PC-3 (cell line): ENCODE results near the gene ELK1. TPM values are rescaled to one million over a fixed set of nuclear protein-coding genes. Genes with fewer than 3 reads are reported as not detected.

Experiments used
- ATAC-seq: fragments of 200-7000 bp; cut with Tn5 transposase; 2 replicates; pipeline ENCODE4 v1.9.1; 2020; ENCODE audit warnings: mild to moderate bottlenecking, moderate library complexity
- BruUV-seq: library from RNA; stranded (reverse); fragments of 400-500 nt; replicated peaks from 2 replicates; lab custom pipeline; 2021; lab: Mats Ljungman, UMichigan
- CTCF ChIA-PET: fragments of 300-600 bp; sonication (Branson Sonifier 250); formaldehyde crosslinking; loops from one replicate; lab custom pipeline; 2022; ENCODE audit warnings: antibody characterized with exemption; lab: Charles Lee
- POLR2A ChIA-PET: fragments of 300-600 bp; sonication (Branson Sonifier 250); formaldehyde crosslinking; loops from one replicate; lab custom pipeline; 2022; ENCODE audit warnings: antibody characterized with exemption; ENCODE audit not compliant: unreplicated experiment; lab: Charles Lee
- DNase-seq: peaks from one replicate; pipeline ENCODE4 v3.0.0-alpha.2; 2015
- H2AFZ ChIP-seq: fragments of 300-600 bp; sonication (generic); 2 replicates; pipeline ENCODE4 v1.6.0; 2016; ENCODE audit warnings: antibody characterized with exemption, low read length
- H3F3A ChIP-seq: fragments of 300-600 bp; sonication (generic); one replicate; pipeline ENCODE4 v1.6.0; 2017; ENCODE audit warnings: antibody characterized with exemption, low read length, control low read depth, mild to moderate bottlenecking; ENCODE audit not compliant: unreplicated experiment
- H3K27ac ChIP-seq: fragments of 300-600 bp; sonication (generic); 2 replicates; pipeline ENCODE4 v1.5.1; 2016; ENCODE audit warnings: mild to moderate bottlenecking, low read length
- H3K27me3 ChIP-seq: fragments of 300-600 bp; sonication (generic); 2 replicates; pipeline ENCODE4 v1.6.1; 2016; ENCODE audit warnings: low read length, mixed read lengths
- H3K36me3 ChIP-seq: fragments of 300-600 bp; sonication (generic); 2 replicates; pipeline ENCODE4 v1.6.1; 2016; ENCODE audit warnings: low read depth, mixed run types, low read length, mixed read lengths
- H3K4me1 ChIP-seq: fragments of 300-600 bp; sonication (generic); 2 replicates; pipeline ENCODE4 v1.5.1; 2016; ENCODE audit warnings: low read length; ENCODE audit not compliant: insufficient read depth
- H3K4me2 ChIP-seq: fragments of 300-600 bp; sonication (generic); 2 replicates; pipeline ENCODE4 v1.6.0; 2016; ENCODE audit warnings: low read length
- H3K4me3 ChIP-seq: fragments of 300-600 bp; sonication (generic); 2 replicates; pipeline ENCODE4 v1.5.1; 2016; ENCODE audit warnings: mild to moderate bottlenecking, low read length, mixed read lengths
- H3K79me2 ChIP-seq: fragments of 300-600 bp; sonication (generic); 2 replicates; pipeline ENCODE4 v1.6.1; 2017; ENCODE audit warnings: low read length, mixed read lengths
- H3K9ac ChIP-seq: fragments of 300-600 bp; sonication (generic); 2 replicates; pipeline ENCODE4 v1.6.0; 2016; ENCODE audit warnings: mild to moderate bottlenecking, low read length
- H3K9me2 ChIP-seq: fragments of 300-600 bp; sonication (generic); replicated peaks from 2 replicates; pipeline ENCODE4 v1.6.1; 2016; ENCODE audit warnings: mixed run types, low read length, mixed read lengths
- H3K9me3 ChIP-seq: fragments of 300-600 bp; sonication (generic); 2 replicates; pipeline ENCODE4 v1.6.1; 2016; ENCODE audit warnings: low read length, mixed read lengths
- H4K20me1 ChIP-seq: fragments of 300-600 bp; sonication (generic); 2 replicates; pipeline ENCODE4 v1.6.1; 2016; ENCODE audit warnings: low read length, mixed read lengths
- CTCF ChIP-seq: fragments of 300-600 bp; sonication (generic); conservative IDR thresholded peaks from 2 replicates; pipeline ENCODE4 v1.5.1; 2017; ENCODE audit warnings: antibody characterized with exemption, low read depth, mild to moderate bottlenecking, low read length
- EZH2 ChIP-seq: fragments of 300-600 bp; sonication (generic); IDR thresholded peaks from one replicate; pipeline ENCODE4 v1.6.1; 2017; ENCODE audit warnings: antibody characterized with exemption, mild to moderate bottlenecking, low read length; ENCODE audit not compliant: unreplicated experiment
- EZH2phosphoT487 ChIP-seq: fragments of 300-600 bp; sonication (generic); IDR thresholded peaks from 2 replicates; pipeline ENCODE4 v1.6.1; 2018; ENCODE audit warnings: mild to moderate bottlenecking, antibody characterized with exemption, low read length, borderline replicate concordance
- intact Hi-C: fragments of 100-400 bp; cut with micrococcal nuclease; formaldehyde crosslinking; loops from 2 replicates; pipeline ENCODE4 v1.9.0; 2023
- total RNA-seq: library from RNA; depleted of rRNA; stranded (reverse); fragments of >200 nt; gene quantifications from 2 replicates; pipeline ENCODE4 v1.2.3, GENCODE V29; 2014

ELK1 gene
- total RNA-seq, 1 experiment from 2014 or later, result 59.0 TPM

GRCh38 chrX:47597222-47597621 is 53.1 kb downstream of the ELK1 start:
- Histone ChIP-seq H3K9me3 (no peaks in the 10 kb centered on the region), H3K79me2 (no peaks in the 10 kb centered on the region), H3K9ac (no peak overlapping the region), H3K27ac (no peak overlapping the region), H2AFZ (no peak overlapping the region), H3K9me2 (no peaks in the 10 kb centered on the region), H3K4me3 (no peak overlapping the region), H3K36me3 (no peaks in the 10 kb centered on the region), H4K20me1 (no peaks in the 10 kb centered on the region), H3K4me1 (no peaks in the 10 kb centered on the region), H3K4me2 (no peak overlapping the region), H3K27me3 (no peaks in the 10 kb centered on the region), H3F3A (no peaks in the 10 kb centered on the region)
- TF ChIP-seq CTCF, result no peak
- no peak for TF ChIP-seq EZH2
- TF ChIP-seq EZH2phosphoT487, result no peak
- ATAC-seq, result no peak
- ChIA-PET CTCF (no interaction called here), POLR2A (no interaction called here)
- no peak for DNase-seq
- no TSS peak for BruUV-seq
- intact Hi-C loops, result no loop called here

- H3K9me2 ChIP-seq, result no peaks in the 10 kb centered on the region
- no peak overlapping the region for H3K27ac ChIP-seq
- H3K4me2 ChIP-seq, result no peak overlapping the region
- no peaks in the 10 kb centered on the region for H4K20me1 ChIP-seq
- no peak for DNase-seq
- H3K4me1 ChIP-seq, result no peaks in the 10 kb centered on the region
- intact Hi-C loops, result no loop called here
- H3K9ac ChIP-seq, result no peak overlapping the region
- POLR2A ChIA-PET, result no interaction called here
- no peaks in the 10 kb centered on the region for H3K79me2 ChIP-seq
- TF ChIP-seq EZH2, result no peak
- no peak for TF ChIP-seq EZH2phosphoT487
- no peak for TF ChIP-seq CTCF
- H3K4me3 ChIP-seq, result no peak overlapping the region
- no peaks in the 10 kb centered on the region for H3K36me3 ChIP-seq
- ATAC-seq, result no peak
- H3F3A ChIP-seq, result no peaks in the 10 kb centered on the region
- no peak overlapping the region for H2AFZ ChIP-seq
- CTCF ChIA-PET, result no interaction called here
- BruUV-seq, result no TSS peak
- no peaks in the 10 kb centered on the region for H3K9me3 ChIP-seq
- H3K27me3 ChIP-seq, result no peaks in the 10 kb centered on the region
Measured at GRCh38 chrX:47596256-47596655, 54.1 kb downstream of the ELK1 start.

GRCh38 chrX:47595716-47596251 is 54.6 kb downstream of the ELK1 start:
- Histone ChIP-seq H3K27ac (no peak overlapping the region), H3K9ac (no peak overlapping the region), H3K36me3 (no peaks in the 10 kb centered on the region), H3K4me3 (no peak overlapping the region), H4K20me1 (no peaks in the 10 kb centered on the region), H3K79me2 (no peaks in the 10 kb centered on the region), H3K9me2 (no peaks in the 10 kb centered on the region), H3F3A (no peaks in the 10 kb centered on the region), H3K9me3 (no peaks in the 10 kb centered on the region), H3K4me1 (no peaks in the 10 kb centered on the region), H3K27me3 (no peaks in the 10 kb centered on the region), H2AFZ (no peak overlapping the region), H3K4me2 (no peak overlapping the region)
- no peak for ATAC-seq
- intact Hi-C loops, result no loop called here
- ChIA-PET POLR2A (no interaction called here), CTCF (no interaction called here)
- DNase-seq, result no peak
- BruUV-seq, result no TSS peak
- TF ChIP-seq EZH2phosphoT487 (no peak), CTCF (no peak), EZH2 (no peak)
